Measurements from ENCODE around the gene NCOR1. TPM values are rescaled to one million over a fixed set of nuclear protein-coding genes. Genes with fewer than 3 reads are reported as not detected.

NCOR1 gene
- total and polyA plus RNA-seq, 10 of the 15 experiments (the other 5 are each of a cell fraction or from before 2014, with no cell fraction given), result 34.5 to 135 (median 82.9) TPM

DNA sequence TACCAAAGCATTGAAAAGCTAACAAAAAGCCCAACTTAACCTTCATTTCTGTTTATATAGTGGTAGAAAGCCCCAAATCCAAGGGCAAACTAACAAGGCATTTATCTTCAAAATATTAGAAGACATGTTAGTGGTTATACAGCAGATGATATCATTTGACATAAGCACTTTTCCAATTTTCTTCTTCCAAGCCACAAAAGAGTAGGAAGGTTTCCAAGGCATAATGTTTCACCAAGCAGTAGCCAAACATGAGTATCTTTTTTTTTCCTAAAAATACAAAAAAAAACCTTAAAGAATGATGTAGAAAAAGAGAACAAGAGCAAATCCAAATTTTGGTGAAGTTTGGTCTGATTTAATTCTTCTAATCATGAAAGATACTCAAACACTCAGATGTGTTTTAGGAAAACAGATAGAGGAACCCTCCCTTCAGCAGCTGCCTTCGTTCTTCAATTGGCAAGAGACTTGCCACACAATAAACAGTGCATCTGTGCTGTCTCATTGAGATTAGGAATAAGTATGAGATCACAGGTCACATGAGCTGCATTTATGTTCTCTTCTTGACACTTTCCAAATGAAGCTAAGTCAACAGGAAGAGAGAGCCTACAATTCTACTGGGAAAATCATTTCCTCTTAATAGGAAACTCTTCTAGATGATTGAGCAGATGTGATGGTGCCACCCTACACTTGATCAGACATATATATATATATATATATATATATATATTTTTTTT lies 109.0 kb downstream of the NCOR1 start:
- Histone ChIP-seq H3K4me2 (ENCODE audit: control insufficient read depth, insufficient read depth) (no peak overlapping the region), H3K27me3 (replicated peaks in 1 of 2; ENCODE audit: control insufficient read depth in 2 of 2, insufficient read depth in 2 of 2, low read length in 1 of 2) (no peaks in the 10 kb centered on the region), H4K20me1 (ENCODE audit: control insufficient read depth, insufficient read depth) (no peaks in the 10 kb centered on the region), H3K27ac (ENCODE audit: control insufficient read depth, insufficient read depth) (no peak overlapping the region), H2AFZ (ENCODE audit: control insufficient read depth, low read depth, low read length) (no peak overlapping the region), H3K4me1 (ENCODE audit: control insufficient read depth, insufficient read depth, low read length) (no peaks in the 10 kb centered on the region), H3K9me3 (replicated peaks; ENCODE audit: control insufficient read depth, insufficient read depth, low read length) (no peaks in the 10 kb centered on the region), H3K79me2 (ENCODE audit: control insufficient read depth, insufficient read depth, low read length) (no peaks in the 10 kb centered on the region), H3K4me3 (no peak overlapping the region), H3K36me3 (ENCODE audit: control insufficient read depth in 2 of 2, insufficient read depth in 2 of 2, low read length in 1 of 2) (peaks cover 4 to 19% of the 10 kb centered on the region in 2 experiments), H3K9ac (ENCODE audit: control insufficient read depth, insufficient read depth, low read length) (no peak overlapping the region)
- POLR2A ChIA-PET, result no interaction called here
- no TSS peak for BruUV-seq (replicated peaks)
- SMC1A ChIA-PET (ENCODE audit: uncharacterized antibody, unreplicated experiment), result no interaction called here
- RAD21 ChIA-PET (ENCODE audit: unreplicated experiment), result no interaction called here
- DNase-seq (ENCODE audit: low read depth, low spot score), result no peak
- ATAC-seq, result no peak
- no peak for FAIRE-seq
- CTCF ChIA-PET, result interaction anchor here (0.7 kb wide), 1 partner anchor 415 kb away, joined by 3 read pairs; no protein-coding TSS in a partner anchor
- 100% methylated on average over 1 of the region's 1 CpG for WGBS (ENCODE audit: insufficient coverage, insufficient replicate concordance, low lambda C conversion rate, missing lambda C conversion rate)
- in situ Hi-C loops (cut with MboI), result no loop called here
- intact Hi-C loops (cut with micrococcal nuclease; ENCODE audit: unreplicated experiment), result no loop called here
- TF ChIP-seq RAD51 (IDR thresholded peaks at IDR 0.05) (no peak), PAX5 (IDR thresholded peaks at IDR 0.05; ENCODE audit: borderline replicate concordance, low read depth, low read length) (no peak), MEF2A (IDR thresholded peaks at IDR 0.05; ENCODE audit: insufficient read depth, low read depth, low read length) (no peak), EP300 (IDR thresholded peaks at IDR 0.05; ENCODE audit: borderline replicate concordance in 1 of 2, control insufficient read depth in 1 of 2, low read depth in 2 of 2, low read length in 2 of 2) (no peak), MYB (IDR thresholded peaks at IDR 0.05; ENCODE audit: borderline replicate concordance, low read depth, low read length) (no peak), ZNF217 (IDR thresholded peaks at IDR 0.05) (no peak), SUZ12 (IDR thresholded peaks at IDR 0.05; ENCODE audit: unreplicated experiment) (no peak)
- TF ChIP-seq, protein P1, sequence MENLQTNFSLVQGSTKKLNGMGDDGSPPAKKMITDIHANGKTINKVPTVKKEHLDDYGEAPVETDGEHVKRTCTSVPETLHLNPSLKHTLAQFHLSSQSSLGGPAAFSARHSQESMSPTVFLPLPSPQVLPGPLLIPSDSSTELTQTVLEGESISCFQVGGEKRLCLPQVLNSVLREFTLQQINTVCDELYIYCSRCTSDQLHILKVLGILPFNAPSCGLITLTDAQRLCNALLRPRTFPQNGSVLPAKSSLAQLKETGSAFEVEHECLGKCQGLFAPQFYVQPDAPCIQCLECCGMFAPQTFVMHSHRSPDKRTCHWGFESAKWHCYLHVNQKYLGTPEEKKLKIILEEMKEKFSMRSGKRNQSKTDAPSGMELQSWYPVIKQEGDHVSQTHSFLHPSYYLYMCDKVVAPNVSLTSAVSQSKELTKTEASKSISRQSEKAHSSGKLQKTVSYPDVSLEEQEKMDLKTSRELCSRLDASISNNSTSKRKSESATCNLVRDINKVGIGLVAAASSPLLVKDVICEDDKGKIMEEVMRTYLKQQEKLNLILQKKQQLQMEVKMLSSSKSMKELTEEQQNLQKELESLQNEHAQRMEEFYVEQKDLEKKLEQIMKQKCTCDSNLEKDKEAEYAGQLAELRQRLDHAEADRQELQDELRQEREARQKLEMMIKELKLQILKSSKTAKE (IDR thresholded peaks at IDR 0.05; ENCODE audit: low read depth, poor library complexity, severe bottlenecking), result no peak
- TF ChIP-seq, protein P2, sequence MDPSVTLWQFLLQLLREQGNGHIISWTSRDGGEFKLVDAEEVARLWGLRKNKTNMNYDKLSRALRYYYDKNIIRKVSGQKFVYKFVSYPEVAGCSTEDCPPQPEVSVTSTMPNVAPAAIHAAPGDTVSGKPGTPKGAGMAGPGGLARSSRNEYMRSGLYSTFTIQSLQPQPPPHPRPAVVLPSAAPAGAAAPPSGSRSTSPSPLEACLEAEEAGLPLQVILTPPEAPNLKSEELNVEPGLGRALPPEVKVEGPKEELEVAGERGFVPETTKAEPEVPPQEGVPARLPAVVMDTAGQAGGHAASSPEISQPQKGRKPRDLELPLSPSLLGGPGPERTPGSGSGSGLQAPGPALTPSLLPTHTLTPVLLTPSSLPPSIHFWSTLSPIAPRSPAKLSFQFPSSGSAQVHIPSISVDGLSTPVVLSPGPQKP (IDR thresholded peaks at IDR 0.05; ENCODE audit: low read depth, low read length), result no peak

All from GM12878 (cell line).